ENCODE results near the gene PGBD5. TPM values are rescaled to one million over a fixed set of nuclear protein-coding genes. Genes with fewer than 3 reads are reported as not detected.

Gene PGBD5
- total and polyA plus RNA-seq, 9 of the 15 experiments (the other 6 are each of a cell fraction or from before 2014, with no cell fraction given), result under 0.01 to 0.40 (median 0.10) TPM; not detected in 3

DNA sequence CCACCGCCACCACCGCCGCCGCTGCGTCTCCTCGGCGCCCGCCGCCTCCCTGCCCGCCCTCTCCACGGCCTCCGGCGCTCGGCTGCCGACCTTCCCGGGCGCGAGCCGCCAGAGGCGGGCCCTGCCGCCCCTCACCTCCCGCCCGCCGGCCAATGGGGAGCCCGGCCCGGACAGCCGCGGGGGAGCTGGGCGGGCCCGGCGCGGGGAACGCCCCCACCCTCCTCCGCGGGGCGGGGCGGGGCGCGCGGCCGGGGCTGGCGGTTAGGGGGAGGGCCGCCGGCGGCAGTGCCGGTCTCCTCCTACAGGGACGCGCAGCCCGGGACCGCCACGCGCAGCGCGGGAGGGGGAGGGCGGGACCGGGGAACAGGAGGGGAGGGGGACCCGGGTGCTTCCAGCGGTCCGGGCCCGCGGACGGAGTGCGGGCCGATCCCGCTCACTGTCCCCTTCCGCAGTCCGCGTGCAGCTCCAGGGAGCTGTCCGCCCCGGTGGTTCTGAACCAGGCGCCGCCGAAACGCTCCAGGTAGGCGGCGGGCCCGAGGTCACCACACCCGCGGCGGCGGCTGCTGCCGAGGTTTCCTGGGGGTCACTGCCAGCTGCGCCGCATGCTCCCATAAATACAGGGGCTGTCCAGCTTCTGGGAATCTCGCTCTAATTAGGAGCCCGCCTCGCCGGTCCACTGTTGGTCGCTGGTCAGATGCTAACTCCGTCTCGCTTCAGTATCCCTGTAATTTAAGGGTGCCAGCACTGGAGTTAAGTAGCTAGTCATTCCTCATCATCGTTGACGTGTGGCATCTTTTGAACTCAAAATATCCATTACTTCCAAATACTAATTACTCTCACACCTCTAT lies at the start of gene PGBD5 (continued):
- no peak for TF ChIP-seq TOE1 (IDR thresholded peaks at IDR 0.05; ENCODE audit: borderline replicate concordance)
- no peak for TF ChIP-seq TOE1 (CRISPR knock-in tag; IDR thresholded peaks at IDR 0.05; ENCODE audit: borderline replicate concordance, low read depth)
- TF ChIP-seq, protein P1, sequence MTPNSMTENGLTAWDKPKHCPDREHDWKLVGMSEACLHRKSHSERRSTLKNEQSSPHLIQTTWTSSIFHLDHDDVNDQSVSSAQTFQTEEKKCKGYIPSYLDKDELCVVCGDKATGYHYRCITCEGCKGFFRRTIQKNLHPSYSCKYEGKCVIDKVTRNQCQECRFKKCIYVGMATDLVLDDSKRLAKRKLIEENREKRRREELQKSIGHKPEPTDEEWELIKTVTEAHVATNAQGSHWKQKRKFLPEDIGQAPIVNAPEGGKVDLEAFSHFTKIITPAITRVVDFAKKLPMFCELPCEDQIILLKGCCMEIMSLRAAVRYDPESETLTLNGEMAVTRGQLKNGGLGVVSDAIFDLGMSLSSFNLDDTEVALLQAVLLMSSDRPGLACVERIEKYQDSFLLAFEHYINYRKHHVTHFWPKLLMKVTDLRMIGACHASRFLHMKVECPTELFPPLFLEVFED (CRISPR knock-in tag; conservative IDR thresholded peaks at IDR 0.05), result no peak
- no peak for TF ChIP-seq PHF20 (IDR thresholded peaks at IDR 0.05; ENCODE audit: partially characterized antibody)
- TF ChIP-seq BRCA1 (IDR thresholded peaks at IDR 0.05), result no peak
- TF ChIP-seq BRCA1 (CRISPR knock-in tag; IDR thresholded peaks at IDR 0.05), result no peak
- no peak for TF ChIP-seq NFATC3 (IDR thresholded peaks at IDR 0.05)
- no peak for TF ChIP-seq ZNF347 (CRISPR knock-in tag; IDR thresholded peaks at IDR 0.05; ENCODE audit: low read depth)
- no peak for TF ChIP-seq NR4A1 (CRISPR knock-in tag; IDR thresholded peaks at IDR 0.05)
- no peak for TF ChIP-seq NR4A1 (tag; IDR thresholded peaks at IDR 0.05)
- no peak for TF ChIP-seq ADNP (tag; IDR thresholded peaks at IDR 0.05)
- no peak for TF ChIP-seq ZSCAN29 (IDR thresholded peaks at IDR 0.05)
- TF ChIP-seq TEAD4 (IDR thresholded peaks at IDR 0.05; ENCODE audit: low read length), result no peak
- TF ChIP-seq TEAD4 (CRISPR knock-in tag; IDR thresholded peaks at IDR 0.05; ENCODE audit: borderline replicate concordance), result peak; percentile 66; the same call in 1 of the 2 replicates
- no peak for TF ChIP-seq SUPT5H (IDR thresholded peaks at IDR 0.05)
- TF ChIP-seq CREM (IDR thresholded peaks at IDR 0.05; ENCODE audit: low read depth), result peak; percentile 61
- no peak for TF ChIP-seq ATF7 (IDR thresholded peaks at IDR 0.05)
- TF ChIP-seq ZNF707 (CRISPR knock-in tag; conservative IDR thresholded peaks at IDR 0.05), result no peak
- TF ChIP-seq, protein P2, sequence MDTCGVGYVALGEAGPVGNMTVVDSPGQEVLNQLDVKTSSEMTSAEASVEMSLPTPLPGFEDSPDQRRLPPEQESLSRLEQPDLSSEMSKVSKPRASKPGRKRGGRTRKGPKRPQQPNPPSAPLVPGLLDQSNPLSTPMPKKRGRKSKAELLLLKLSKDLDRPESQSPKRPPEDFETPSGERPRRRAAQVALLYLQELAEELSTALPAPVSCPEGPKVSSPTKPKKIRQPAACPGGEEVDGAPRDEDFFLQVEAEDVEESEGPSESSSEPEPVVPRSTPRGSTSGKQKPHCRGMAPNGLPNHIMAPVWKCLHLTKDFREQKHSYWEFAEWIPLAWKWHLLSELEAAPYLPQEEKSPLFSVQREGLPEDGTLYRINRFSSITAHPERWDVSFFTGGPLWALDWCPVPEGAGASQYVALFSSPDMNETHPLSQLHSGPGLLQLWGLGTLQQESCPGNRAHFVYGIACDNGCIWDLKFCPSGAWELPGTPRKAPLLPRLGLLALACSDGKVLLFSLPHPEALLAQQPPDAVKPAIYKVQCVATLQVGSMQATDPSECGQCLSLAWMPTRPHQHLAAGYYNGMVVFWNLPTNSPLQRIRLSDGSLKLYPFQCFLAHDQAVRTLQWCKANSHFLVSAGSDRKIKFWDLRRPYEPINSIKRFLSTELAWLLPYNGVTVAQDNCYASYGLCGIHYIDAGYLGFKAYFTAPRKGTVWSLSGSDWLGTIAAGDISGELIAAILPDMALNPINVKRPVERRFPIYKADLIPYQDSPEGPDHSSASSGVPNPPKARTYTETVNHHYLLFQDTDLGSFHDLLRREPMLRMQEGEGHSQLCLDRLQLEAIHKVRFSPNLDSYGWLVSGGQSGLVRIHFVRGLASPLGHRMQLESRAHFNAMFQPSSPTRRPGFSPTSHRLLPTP (IDR thresholded peaks at IDR 0.05; ENCODE audit: borderline replicate concordance, extremely low read depth, insufficient read length), result no peak
- no peak for TF ChIP-seq SRSF7 (optimal IDR thresholded peaks at IDR 0.05; ENCODE audit: low read depth, low read length)
- TF ChIP-seq ZFP36 (IDR thresholded peaks at IDR 0.05; ENCODE audit: low read depth, low read length, partially characterized antibody), result no peak
- peak; percentile 52 for TF ChIP-seq HCFC1 (IDR thresholded peaks at IDR 0.05; ENCODE audit: low read depth, low read length)
- TF ChIP-seq HSF4 (CRISPR knock-in tag; IDR thresholded peaks at IDR 0.05; ENCODE audit: borderline replicate concordance), result no peak
- no peak for TF ChIP-seq TAF9B (IDR thresholded peaks at IDR 0.05; ENCODE audit: partially characterized antibody)
- no peak for TF ChIP-seq MTA3 (IDR thresholded peaks at IDR 0.05; ENCODE audit: borderline replicate concordance)

Measured in K562 (cell line).